HepG2 (cell line): Measurements from ENCODE around the gene SOX12. TPM values are rescaled to one million over a fixed set of nuclear protein-coding genes. Genes with fewer than 3 reads are reported as not detected.

Experiments
- AKAP8 ChIP-seq: sonication (generic); formaldehyde crosslinking; IDR thresholded peaks from 2 replicates; pipeline ENCODE4 v1.5.1; 2020; ENCODE audit warnings: mild to moderate bottlenecking, missing genetic modification reagents
- ARID5B ChIP-seq: IDR thresholded peaks from 2 replicates; pipeline ENCODE4 v1.4.0; 2020; ENCODE audit warnings: mild to moderate bottlenecking, missing genetic modification reagents
- DBP ChIP-seq: sonication (generic); formaldehyde crosslinking; IDR thresholded peaks from 2 replicates; pipeline ENCODE4 v1.4.0; 2020; ENCODE audit warnings: missing genetic modification reagents; ENCODE audit errors: not compliant biosample characterization
- ELF4 ChIP-seq: sonication (generic); formaldehyde crosslinking; IDR thresholded peaks from 2 replicates; pipeline ENCODE4 v1.5.0; 2020; ENCODE audit warnings: missing genetic modification reagents, mild to moderate bottlenecking, moderate library complexity, borderline replicate concordance
- ERF ChIP-seq: IDR thresholded peaks from 2 replicates; pipeline ENCODE4 v1.6.1; 2018; ENCODE audit warnings: missing biosample characterization, missing genetic modification reagents
- FOXA3 ChIP-seq: IDR thresholded peaks from 2 replicates; pipeline ENCODE4 v1.6.1; 2016; ENCODE audit warnings: missing genetic modification reagents, missing compliant biosample characterization
- HDAC2 ChIP-seq: sonication (generic); formaldehyde crosslinking; IDR thresholded peaks from 2 replicates; pipeline ENCODE4 v1.4.0; 2020; ENCODE audit warnings: missing genetic modification reagents
- HNF4G ChIP-seq, 2 experiments: sonication (generic) in 1 of 2; formaldehyde crosslinking in 1 of 2; IDR thresholded peaks; 2 replicates each; pipeline versions ENCODE4 v1.4.0 to v1.6.1; 2011 to 2020; ENCODE audit warnings: borderline replicate concordance in 2 of 2, low read depth in 2 of 2, mild to moderate bottlenecking in 2 of 2, low read length in 1 of 2, missing genetic modification reagents in 1 of 2, moderate library complexity in 1 of 2
- KDM4B ChIP-seq: sonication (generic); formaldehyde crosslinking; IDR thresholded peaks from 2 replicates; pipeline ENCODE4 v1.4.0; 2020; ENCODE audit warnings: missing genetic modification reagents
- POLR2AphosphoS2 ChIP-seq: IDR thresholded peaks from 2 replicates; pipeline ENCODE4 v1.6.1; 2011; ENCODE audit warnings: low read depth, low read length, improper control_type of control experiment
- PPARG ChIP-seq: conservative IDR thresholded peaks from 2 replicates; pipeline ENCODE4 v1.6.1; 2016; ENCODE audit warnings: missing biosample characterization, missing genetic modification reagents
- RBM39 ChIP-seq: fragments of 200-400 bp; formaldehyde crosslinking; IDR thresholded peaks from one replicate; pipeline ENCODE4 v1.6.1; 2018; ENCODE audit warnings: antibody characterized with exemption, mild to moderate bottlenecking, low read depth, low read length; ENCODE audit not compliant: poor library complexity, severe bottlenecking
- RORA ChIP-seq: sonication (generic); formaldehyde crosslinking; IDR thresholded peaks from 2 replicates; pipeline ENCODE4 v1.5.0; 2020; ENCODE audit warnings: mild to moderate bottlenecking, missing genetic modification reagents, moderate library complexity
- SATB2 ChIP-seq: sonication (generic); formaldehyde crosslinking; IDR thresholded peaks from 2 replicates; pipeline ENCODE4 v1.5.0; 2020; ENCODE audit warnings: missing genetic modification reagents
- THAP8 ChIP-seq: sonication (generic); formaldehyde crosslinking; IDR thresholded peaks from 2 replicates; pipeline ENCODE4 v1.5.1; 2020; ENCODE audit warnings: missing genetic modification reagents, mild to moderate bottlenecking, borderline replicate concordance
- ZBTB7B ChIP-seq: sonication (generic); formaldehyde crosslinking; IDR thresholded peaks from 2 replicates; pipeline ENCODE4 v1.4.0; 2020; ENCODE audit warnings: missing genetic modification reagents
- ZFP37 ChIP-seq: sonication (generic); formaldehyde crosslinking; IDR thresholded peaks from 2 replicates; pipeline ENCODE4 v1.4.0; 2020; ENCODE audit warnings: missing genetic modification reagents, borderline replicate concordance
- ZNF124 ChIP-seq: sonication (generic); formaldehyde crosslinking; IDR thresholded peaks from 2 replicates; pipeline ENCODE4 v1.4.0; 2020; ENCODE audit warnings: missing genetic modification reagents
- ZNF18 ChIP-seq: sonication (generic); formaldehyde crosslinking; IDR thresholded peaks from 2 replicates; pipeline ENCODE4 v1.8.0; 2022; ENCODE audit warnings: mild to moderate bottlenecking, missing genetic modification reagents; ENCODE audit not compliant: insufficient replicate concordance
- ZNF3 ChIP-seq: IDR thresholded peaks from 2 replicates; pipeline ENCODE4 v1.7.0; 2017; ENCODE audit warnings: inconsistent platforms
- ZNF343 ChIP-seq: sonication (generic); formaldehyde crosslinking; IDR thresholded peaks from 2 replicates; pipeline ENCODE4 v1.4.0; 2020; ENCODE audit warnings: mild to moderate bottlenecking, missing genetic modification reagents
- ZNF350 ChIP-seq: sonication (generic); formaldehyde crosslinking; IDR thresholded peaks from 2 replicates; pipeline ENCODE4 v1.4.0; 2020; ENCODE audit warnings: mild to moderate bottlenecking, low read depth, missing genetic modification reagents, borderline replicate concordance
- ZNF367 ChIP-seq: sonication (generic); formaldehyde crosslinking; IDR thresholded peaks from 2 replicates; pipeline ENCODE4 v1.4.0; 2020; ENCODE audit warnings: missing genetic modification reagents, borderline replicate concordance
- polyA plus RNA-seq, 8 experiments: library from polyadenylated mRNA; depleted of rRNA in 3 of 8; stranded (reverse) in 7 of 8; unstranded in 1 of 8; fragments of >200 nt; fragmentation: Illumina TruSeq in 4 of 8; extraction: Trizol in 4 of 8; gene quantifications; 2 replicates each; pipeline versions ENCODE4 v1.2.1 to v1.2.3, GENCODE V29; 2011 to 2016; ENCODE audit warnings: low read depth in 4 of 8, missing spikeins in 1 of 8, mixed read lengths in 1 of 8; ENCODE audit not compliant: insufficient read depth in 1 of 8
- total RNA-seq, 5 experiments: library from RNA; depleted of rRNA; stranded (reverse); fragments of >200 nt; fragmentation: Illumina TruSeq; extraction: Trizol; gene quantifications; 2 replicates each; pipeline ENCODE4 v1.2.3, GENCODE V29; 2016; ENCODE audit warnings: low read depth in 1 of 5

Gene SOX12
- total and polyA plus RNA-seq, 2 of the 13 experiments (the other 11 are each of a cell fraction or from before 2014, with no cell fraction given), result 10.0 to 18.7 TPM

- TF ChIP-seq ARID5B (peak; percentile 23; the same call in 1 of the 2 replicates), ZBTB7B (CRISPR knock-in tag) (peak; percentile 17; the same call in 1 of the 2 replicates), PPARG (0 out of 2 replicates have a peak, but pooled peaks have one; percentile 7), ERF (CRISPR knock-in tag) (peak; percentile 17; the same call in 1 of the 2 replicates), SATB2 (CRISPR knock-in tag) (no peak), POLR2AphosphoS2 (no peak), ZFP37 (peak; percentile 53; the same call in 1 of the 2 replicates), RORA (CRISPR knock-in tag) (no peak), ZNF343 (CRISPR knock-in tag) (no peak), HDAC2 (peak; percentile 21; the same call in 1 of the 2 replicates), ZNF3 (CRISPR knock-in tag) (no peak), FOXA3 (CRISPR knock-in tag) (0 out of 2 replicates have a peak, but pooled peaks have one; percentile 7), ELF4 (CRISPR knock-in tag) (0 out of 2 replicates have a peak, but pooled peaks have one; percentile 56), ZNF350 (no peak), DBP (CRISPR knock-in tag) (peak; percentile 46), RBM39 (no peak), ZNF124 (0 out of 2 replicates have a peak, but pooled peaks have one; percentile 33), HNF4G (IDR thresholded peaks at IDR 0.05; ENCODE audit: borderline replicate concordance, low read depth, low read length) (no peak), HNF4G (CRISPR knock-in tag; IDR thresholded peaks at IDR 0.05; ENCODE audit: borderline replicate concordance, low read depth) (no peak), ZNF367 (0 out of 2 replicates have a peak, but pooled peaks have one; percentile 65), AKAP8 (CRISPR knock-in tag) (0 out of 2 replicates have a peak, but pooled peaks have one; percentile 46), ZNF18 (CRISPR knock-in tag) (peak; percentile 41), KDM4B (CRISPR knock-in tag) (no peak), THAP8 (CRISPR knock-in tag) (no peak)
These were observed 16.0 kb upstream of the SOX12 start (continued) for GRCh38 chr20:309306-309840.
